ENCODE results near the gene ETDC.
A peak's percentile ranks its signal among the peaks of the same experiment; 100 is the strongest.
"Not testable (repeated sequence)": the region's sequence is repeated elsewhere in the genome, so short reads cannot be mapped to it uniquely, and the experiment has no call there.

ETDC gene

GRCh38 chrX:135309430-135309923 lies at the start of gene ETDC:
Gene ETDC, plus strand, starts transcription at chrX:135309480. Its CDS starts 0 bp downstream, at chrX:135309480.
- DNase-seq (ENCODE audit: low read depth, low spot score): no peak
- no peak within 1 kb of the TSS for H3K27ac ChIP-seq

DNA sequence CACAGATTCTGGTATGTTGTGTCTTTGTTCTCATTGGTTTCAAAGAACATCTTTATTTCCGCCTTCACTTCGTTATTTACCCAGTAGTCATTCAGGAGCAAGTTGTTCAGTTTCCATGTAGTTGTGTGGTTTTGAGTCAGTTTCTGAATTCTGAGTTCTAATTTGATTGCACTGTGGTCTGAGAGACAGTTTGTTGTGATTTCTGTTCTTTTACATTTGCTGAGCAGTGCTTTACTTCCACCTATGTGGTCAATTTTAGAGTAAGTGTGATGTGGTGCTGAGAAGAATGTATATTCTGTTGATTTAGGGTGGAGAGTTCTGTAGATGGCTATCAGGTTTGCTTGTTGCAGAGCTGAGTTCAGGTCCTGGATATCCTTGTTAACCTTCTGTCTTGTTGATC lies 48.3 kb upstream of the ETDC start:
- DNase-seq (ENCODE audit: low read depth, low spot score): not testable (repeated sequence)

GRCh38 chrX:135263376-135263775 lies 45.9 kb upstream of the ETDC start:
- DNase-seq (ENCODE audit: low read depth, low spot score); H3K27ac ChIP-seq: not testable (repeated sequence)

More for the DNA sequence above, 48.3 kb upstream of the ETDC start:
- not testable (repeated sequence) for H3K27ac ChIP-seq

- peak overlapping the region; percentile 16 for H3K27ac ChIP-seq
- DNase-seq (ENCODE audit: low read depth, low spot score): peak; percentile 65
These were observed 45.1 kb upstream of the ETDC start for GRCh38 chrX:135264206-135264605.

DNA sequence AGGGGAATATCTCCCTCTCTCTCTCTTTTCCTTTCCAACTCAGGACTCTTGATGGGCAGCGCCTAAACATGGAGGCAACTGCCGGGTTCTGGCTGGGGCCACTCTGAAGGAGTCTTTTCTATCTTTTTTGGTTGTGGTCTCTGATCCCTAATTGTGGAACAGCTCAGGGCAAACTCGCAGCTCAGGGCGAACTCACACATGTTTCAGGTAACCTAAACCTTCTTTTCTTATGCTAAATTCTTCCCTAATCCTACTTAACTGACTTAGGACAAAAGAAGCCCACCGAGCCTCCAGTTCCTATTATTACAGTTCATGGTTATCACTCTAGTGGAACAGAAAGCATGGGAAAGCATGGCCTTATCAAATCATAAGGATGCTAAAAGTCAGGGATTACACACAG lies 36.1 kb upstream of the ETDC start:
- no peak for DNase-seq (ENCODE audit: low read depth, low spot score)

GRCh38 chrX:135275973-135276372 lies 33.3 kb upstream of the ETDC start:
- DNase-seq (ENCODE audit: low read depth, low spot score): no peak
- no peak overlapping the region for H3K27ac ChIP-seq

More for the DNA sequence above, 36.1 kb upstream of the ETDC start:
- no peak overlapping the region for H3K27ac ChIP-seq

DNA sequence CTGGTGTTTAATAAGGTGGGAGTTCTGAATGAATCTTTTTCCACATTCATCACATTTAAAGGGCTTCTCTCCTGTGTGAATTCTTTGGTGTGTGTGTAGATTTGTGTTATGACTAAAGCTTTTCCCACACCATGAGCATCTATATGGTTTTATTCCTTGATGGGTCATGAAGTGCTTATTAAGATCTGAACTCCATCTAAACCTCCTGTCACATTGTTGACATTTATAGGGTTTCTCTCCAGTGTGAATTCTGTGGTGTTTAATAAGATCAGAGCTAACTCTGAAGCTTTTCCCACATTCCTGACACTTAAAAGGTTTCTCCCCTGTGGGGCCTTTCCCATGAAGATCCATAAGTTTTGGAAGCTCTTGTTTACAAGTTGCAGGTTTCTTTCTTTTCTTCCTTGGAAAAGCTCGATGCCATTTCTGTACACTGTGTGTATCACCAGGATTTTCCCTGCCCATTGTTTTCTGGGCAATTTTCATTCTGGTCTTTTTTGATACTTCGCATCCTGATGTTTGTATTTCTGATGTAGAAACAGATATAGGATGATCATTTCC lies 21.9 kb upstream of the ETDC start:
- no peak for DNase-seq (ENCODE audit: low read depth, low spot score)
- no peak overlapping the region for H3K27ac ChIP-seq

GRCh38 chrX:135295238-135295943 lies 13.9 kb upstream of the ETDC start:
- H3K27ac ChIP-seq: no peak overlapping the region
- DNase-seq (ENCODE audit: low read depth, low spot score): no peak

DNA sequence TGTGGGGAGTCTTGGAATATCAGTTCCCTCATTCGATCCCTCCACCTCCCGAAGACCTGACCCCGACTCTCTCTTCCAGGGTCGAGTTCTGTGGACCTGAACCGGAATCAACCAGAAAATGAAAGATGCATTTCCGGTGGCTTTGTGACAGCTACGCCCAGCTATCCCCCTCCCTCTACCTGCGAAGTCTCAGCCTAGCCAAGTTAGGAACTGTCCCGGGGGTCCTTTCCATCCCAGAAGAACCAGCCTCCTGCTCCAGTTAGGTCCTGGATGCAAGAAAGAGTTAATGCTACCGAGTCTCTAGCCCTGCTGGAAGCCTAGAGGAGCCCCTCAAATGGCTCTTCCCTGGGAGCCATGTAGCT lies 13.4 kb upstream of the ETDC start:
- DNase-seq (ENCODE audit: low read depth, low spot score): no peak
- H3K27ac ChIP-seq: no peak overlapping the region

- DNase-seq (ENCODE audit: low read depth, low spot score): no peak
These were observed 6.9 kb upstream of the ETDC start for GRCh38 chrX:135302269-135302873.

GRCh38 chrX:135304741-135305140 lies 4.5 kb upstream of the ETDC start:
- H3K27ac ChIP-seq: no peak overlapping the region
- no peak for DNase-seq (ENCODE audit: low read depth, low spot score)

More at GRCh38 chrX:135302269-135302873, 6.9 kb upstream of the ETDC start:
- no peak overlapping the region for H3K27ac ChIP-seq

- H3K27ac ChIP-seq: no peak overlapping the region
- no peak for DNase-seq (ENCODE audit: low read depth, low spot score)
These were observed 2.1 kb upstream of the ETDC start for GRCh38 chrX:135307171-135307570.

DNA sequence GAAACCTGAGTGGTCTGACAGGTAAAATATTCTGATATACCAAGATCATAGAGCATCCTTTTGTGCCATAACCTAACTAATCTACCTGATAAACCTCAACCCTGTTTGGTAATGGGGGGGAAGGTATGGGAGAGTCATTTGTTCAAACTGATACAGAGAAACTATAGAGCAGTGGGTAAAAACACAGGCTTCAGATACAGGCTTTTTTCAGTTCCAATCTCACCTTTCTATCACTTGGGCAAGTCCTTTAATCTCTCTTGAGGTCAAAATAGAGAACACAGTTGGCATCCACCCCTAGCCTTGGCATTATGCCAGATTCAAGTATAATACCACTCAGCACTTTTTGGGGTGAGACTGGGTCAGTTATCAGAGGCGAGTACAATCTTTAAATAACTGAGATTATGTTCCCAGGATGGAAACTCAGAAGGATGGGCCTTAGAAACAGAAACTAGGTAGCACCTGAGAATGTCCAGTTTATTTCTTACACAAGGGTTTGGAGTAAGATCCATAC lies 880 bp upstream of the ETDC start:
- no peak for DNase-seq (ENCODE audit: low read depth, low spot score)
- no peak overlapping the region for H3K27ac ChIP-seq

- DNase-seq (ENCODE audit: low read depth, low spot score): no peak
- no peak overlapping the region for H3K27ac ChIP-seq
These were observed 6.6 kb downstream of the ETDC start for GRCh38 chrX:135315864-135316263.

DNA sequence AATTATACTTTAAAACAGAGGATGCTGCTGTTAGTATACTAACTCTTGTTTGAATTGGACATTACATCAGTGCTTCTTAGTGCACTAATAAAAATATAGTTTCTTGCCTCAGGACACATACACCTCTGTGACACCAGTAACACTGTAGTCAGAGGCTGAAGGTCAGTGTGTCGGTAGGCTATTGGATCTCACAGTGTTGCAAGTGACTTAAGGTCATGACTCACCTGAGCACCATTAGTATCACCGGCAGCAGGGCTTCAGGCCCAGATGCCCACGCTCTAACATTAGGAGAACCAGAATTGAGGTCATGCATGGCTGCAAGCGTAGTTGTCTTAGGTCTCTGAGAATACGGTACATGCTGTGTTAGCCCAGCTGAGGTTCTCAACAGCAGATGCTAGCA lies 15.2 kb downstream of the ETDC start:
- no peak overlapping the region for H3K27ac ChIP-seq
- no peak for DNase-seq (ENCODE audit: low read depth, low spot score)

DNA sequence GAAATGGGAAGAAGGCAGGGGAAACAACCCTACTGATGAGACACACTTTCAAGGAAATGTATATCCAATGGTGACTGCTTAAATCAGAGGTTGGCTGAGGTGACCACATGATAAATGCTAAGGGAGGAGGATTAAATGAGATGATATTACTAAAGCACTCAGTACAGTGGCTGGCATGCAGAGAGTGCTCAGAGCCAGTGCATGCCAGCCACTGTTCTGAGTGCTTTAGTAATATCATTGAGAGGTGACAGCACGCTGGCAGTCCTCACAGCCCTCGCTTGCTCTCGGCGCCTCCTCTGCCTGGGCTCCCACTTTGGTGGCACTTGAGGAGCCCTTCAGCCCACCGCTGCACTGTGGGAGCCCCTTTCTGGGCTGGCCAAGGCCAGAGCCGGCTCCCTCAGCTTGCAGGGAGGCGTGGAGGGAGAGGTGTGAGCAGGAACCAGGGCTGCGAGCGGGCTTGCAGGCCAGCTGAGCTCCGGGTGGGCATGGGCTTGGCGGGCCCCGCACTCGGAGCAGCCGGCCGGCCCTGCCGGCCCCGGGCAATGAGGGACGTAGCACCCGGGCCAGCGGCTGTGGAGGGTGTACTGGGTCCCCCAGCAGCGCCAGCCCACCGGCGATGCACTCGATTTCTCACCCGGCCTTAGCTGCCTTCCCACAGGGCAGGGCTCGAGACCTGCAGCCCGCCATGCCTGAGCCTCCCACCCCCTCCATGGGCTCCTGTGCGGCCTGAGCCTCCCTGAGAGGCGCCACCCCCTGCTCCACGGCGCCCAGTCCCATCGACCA lies 15.9 kb downstream of the ETDC start:
- not testable (repeated sequence) for H3K27ac ChIP-seq; DNase-seq (ENCODE audit: low read depth, low spot score)

- H3K27ac ChIP-seq: no peak overlapping the region
- peak; percentile 43 for DNase-seq (ENCODE audit: low read depth, low spot score)
These were observed 18.0 kb downstream of the ETDC start for GRCh38 chrX:135327299-135327698.

DNA sequence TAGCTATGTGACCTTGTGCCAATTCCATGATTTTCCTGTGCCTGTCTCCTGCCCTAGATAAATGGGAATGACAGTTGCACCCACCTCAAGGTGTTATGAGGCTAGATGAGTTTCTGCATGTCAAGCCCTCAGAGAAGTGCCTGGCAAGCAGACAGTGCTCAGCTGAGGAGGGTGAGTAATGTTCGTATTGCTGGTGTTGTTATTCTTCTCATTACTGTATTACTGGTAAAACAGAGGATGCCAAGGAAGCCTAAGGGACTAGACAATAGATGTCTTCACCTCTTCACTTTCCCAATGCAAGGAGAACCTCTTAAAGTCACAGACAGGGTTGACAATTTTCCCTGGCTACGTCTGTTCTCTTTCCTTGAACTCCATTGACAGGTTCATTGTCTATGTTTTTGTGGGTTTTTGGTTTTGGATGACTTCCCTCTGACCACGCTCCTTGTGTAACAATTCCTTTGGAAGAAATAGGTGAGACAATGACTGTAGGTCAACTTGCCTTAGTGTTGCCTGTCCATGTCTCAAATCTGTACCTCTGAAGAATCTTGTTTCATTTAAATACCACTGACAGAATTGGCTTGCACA lies 19.2 kb downstream of the ETDC start:
- H3K27ac ChIP-seq: no peak overlapping the region
- DNase-seq (ENCODE audit: low read depth, low spot score): peak; percentile 12

DNA sequence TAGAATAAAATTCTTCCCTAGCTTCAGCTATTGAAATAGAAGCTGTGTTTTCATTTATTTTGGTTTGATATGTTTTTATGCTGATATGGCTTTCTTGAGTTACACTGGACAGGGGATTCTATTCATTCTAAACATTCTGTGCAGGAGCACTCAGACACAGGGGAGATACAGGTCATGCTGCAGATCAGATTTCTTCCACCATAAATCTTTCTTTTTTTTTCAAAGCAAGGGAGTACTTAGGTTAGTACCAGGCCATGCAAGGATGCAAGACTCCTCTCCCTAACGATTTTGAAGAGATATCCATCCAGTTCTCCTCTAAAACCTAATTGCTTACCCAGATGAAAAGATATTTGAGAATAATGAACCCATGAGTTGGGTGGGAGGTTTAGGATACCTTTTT lies 21.4 kb downstream of the ETDC start:
- no peak overlapping the region for H3K27ac ChIP-seq

DNA sequence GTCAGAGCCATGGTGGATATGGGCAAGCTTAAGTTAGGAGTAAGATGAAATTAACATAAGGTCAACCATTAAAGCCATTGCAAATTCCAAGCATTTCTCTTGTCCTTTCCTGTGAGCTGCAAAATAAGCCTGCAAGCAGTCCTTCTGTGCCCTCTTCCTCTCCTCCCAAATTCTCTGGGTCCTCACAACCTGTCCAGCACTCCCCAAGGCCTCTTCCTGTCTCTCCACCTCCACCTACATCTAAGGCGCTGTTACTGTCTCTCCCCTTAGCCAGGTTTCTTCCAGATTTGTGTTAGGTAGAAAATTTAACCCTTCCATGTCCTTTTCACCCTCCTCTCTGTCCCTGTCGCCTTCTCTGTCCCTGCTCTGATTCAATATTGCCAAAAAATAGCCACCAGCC lies 22.2 kb downstream of the ETDC start:
- H3K27ac ChIP-seq: no peak overlapping the region
- no peak for DNase-seq (ENCODE audit: low read depth, low spot score)

More for the DNA sequence above, 21.4 kb downstream of the ETDC start:
- no peak for DNase-seq (ENCODE audit: low read depth, low spot score)
